HepG2 (cell line): ENCODE results near the gene S100P. TPM values are rescaled to one million over a fixed set of nuclear protein-coding genes. Genes with fewer than 3 reads are reported as not detected.

Experiments used
- CBFB ChIP-seq: sonication (generic); formaldehyde crosslinking; IDR thresholded peaks from 2 replicates; pipeline ENCODE4 v1.4.0; 2020; ENCODE audit warnings: missing genetic modification reagents
- KMT2A ChIP-seq: sonication (generic); formaldehyde crosslinking; IDR thresholded peaks from 2 replicates; pipeline ENCODE4 v1.4.0; 2020; ENCODE audit warnings: missing genetic modification reagents
- MIER2 ChIP-seq: IDR thresholded peaks from 2 replicates; pipeline ENCODE4 v1.6.1; 2016; ENCODE audit warnings: missing biosample characterization, missing genetic modification reagents
- MIER3 ChIP-seq: IDR thresholded peaks from 2 replicates; pipeline ENCODE4 v1.6.1; 2016; ENCODE audit warnings: missing compliant biosample characterization, borderline replicate concordance
- NR2F6 ChIP-seq, 2 experiments: IDR thresholded peaks; 2 replicates each; pipeline ENCODE4 v1.6.1; 2016; ENCODE audit warnings: antibody characterized with exemption in 1 of 2, mild to moderate bottlenecking in 1 of 2
- POLR2A ChIP-seq, 2 experiments: IDR thresholded peaks; 2 replicates each; pipeline ENCODE4 v1.6.1; 2011; ENCODE audit warnings: low read depth in 2 of 2, low read length in 2 of 2, mild to moderate bottlenecking in 1 of 2, moderate library complexity in 1 of 2; ENCODE audit not compliant: insufficient read depth in 1 of 2
- SALL1 ChIP-seq: sonication (generic); formaldehyde crosslinking; IDR thresholded peaks from 2 replicates; pipeline ENCODE4 v1.8.0; 2022; ENCODE audit warnings: mild to moderate bottlenecking, missing genetic modification reagents
- SAP130 ChIP-seq: IDR thresholded peaks from 2 replicates; pipeline ENCODE4 v1.6.1; 2016; ENCODE audit warnings: low read depth
- SIN3A ChIP-seq: IDR thresholded peaks from 2 replicates; pipeline ENCODE4 v1.6.1; 2011; ENCODE audit warnings: low read depth, mild to moderate bottlenecking, control low read depth, low read length, borderline replicate concordance
- THAP11 ChIP-seq: IDR thresholded peaks from 2 replicates; pipeline ENCODE4 v1.6.1; 2016; ENCODE audit warnings: missing biosample characterization, missing genetic modification reagents
- TSC22D2 ChIP-seq: sonication (generic); formaldehyde crosslinking; IDR thresholded peaks from 2 replicates; pipeline ENCODE4 v1.5.1; 2020; ENCODE audit warnings: missing genetic modification reagents, mild to moderate bottlenecking, borderline replicate concordance
- ZC3H4 ChIP-seq: sonication (generic); formaldehyde crosslinking; IDR thresholded peaks from 2 replicates; pipeline ENCODE4 v1.4.0; 2020; ENCODE audit warnings: missing genetic modification reagents, borderline replicate concordance
- ZFX ChIP-seq: sonication (generic); formaldehyde crosslinking; IDR thresholded peaks from 2 replicates; pipeline ENCODE4 v1.4.0; 2020; ENCODE audit warnings: mild to moderate bottlenecking, low read depth, missing genetic modification reagents, moderate library complexity
- ZMYM3 ChIP-seq: sonication (generic); formaldehyde crosslinking; IDR thresholded peaks from 2 replicates; pipeline ENCODE4 v1.5.1; 2020; ENCODE audit warnings: mild to moderate bottlenecking, missing genetic modification reagents
- ZNF101 ChIP-seq: sonication (generic); formaldehyde crosslinking; IDR thresholded peaks from 2 replicates; pipeline ENCODE4 v1.4.0; 2020; ENCODE audit warnings: mild to moderate bottlenecking, low read depth, missing genetic modification reagents, borderline replicate concordance
- ZNF260 ChIP-seq: sonication (generic); formaldehyde crosslinking; IDR thresholded peaks from 2 replicates; pipeline ENCODE4 v1.4.0; 2020; ENCODE audit warnings: missing genetic modification reagents, low read depth, mild to moderate bottlenecking, borderline replicate concordance
- ZNF430 ChIP-seq: sonication (generic); formaldehyde crosslinking; IDR thresholded peaks from 2 replicates; pipeline ENCODE4 v1.9.0; 2021; ENCODE audit warnings: mild to moderate bottlenecking, missing genetic modification reagents
- ZNF605 ChIP-seq: sonication (generic); formaldehyde crosslinking; IDR thresholded peaks from 2 replicates; pipeline ENCODE4 v1.8.0; 2022; ENCODE audit warnings: mild to moderate bottlenecking, missing genetic modification reagents
- ZNF777 ChIP-seq: sonication (generic); formaldehyde crosslinking; IDR thresholded peaks from 2 replicates; pipeline ENCODE4 v1.4.0; 2020; ENCODE audit warnings: missing genetic modification reagents
- polyA plus RNA-seq, 8 experiments: library from polyadenylated mRNA; depleted of rRNA in 3 of 8; stranded (reverse) in 7 of 8; unstranded in 1 of 8; fragments of >200 nt; fragmentation: Illumina TruSeq in 4 of 8; extraction: Trizol in 4 of 8; gene quantifications; 2 replicates each; pipeline versions ENCODE4 v1.2.1 to v1.2.3, GENCODE V29; 2011 to 2016; ENCODE audit warnings: low read depth in 4 of 8, missing spikeins in 1 of 8, mixed read lengths in 1 of 8; ENCODE audit not compliant: insufficient read depth in 1 of 8
- total RNA-seq, 5 experiments: library from RNA; depleted of rRNA; stranded (reverse); fragments of >200 nt; fragmentation: Illumina TruSeq; extraction: Trizol; gene quantifications; 2 replicates each; pipeline ENCODE4 v1.2.3, GENCODE V29; 2016; ENCODE audit warnings: low read depth in 1 of 5
- TF ChIP-seq, protein P1 (sequence below): sonication (generic); formaldehyde crosslinking; IDR thresholded peaks from 2 replicates; pipeline ENCODE4 v1.5.0; 2020; ENCODE audit warnings: mild to moderate bottlenecking, missing genetic modification reagents
- TF ChIP-seq, protein P2 (sequence below): sonication (generic); formaldehyde crosslinking; IDR thresholded peaks from 2 replicates; pipeline ENCODE4 v1.5.1; 2020; ENCODE audit warnings: missing genetic modification reagents, mild to moderate bottlenecking, borderline replicate concordance
- TF ChIP-seq, protein P3 (sequence below): sonication (generic); formaldehyde crosslinking; IDR thresholded peaks from 2 replicates; pipeline ENCODE4 v1.4.0; 2020; ENCODE audit warnings: missing genetic modification reagents
- TF ChIP-seq, protein P4 (sequence below): sonication (generic); formaldehyde crosslinking; conservative IDR thresholded peaks from 2 replicates; pipeline ENCODE4 v1.8.0; 2022; ENCODE audit warnings: mild to moderate bottlenecking, moderate library complexity, missing genetic modification reagents
- TF ChIP-seq, protein P5 (sequence below): sonication (generic); formaldehyde crosslinking; IDR thresholded peaks from 2 replicates; pipeline ENCODE4 v1.8.1; 2023; ENCODE audit warnings: mild to moderate bottlenecking, missing genetic modification reagents

Gene S100P
- total and polyA plus RNA-seq, 2 of the 13 experiments (the other 11 are each of a cell fraction or from before 2014, with no cell fraction given), result 278 to 1,649 TPM

DNA sequence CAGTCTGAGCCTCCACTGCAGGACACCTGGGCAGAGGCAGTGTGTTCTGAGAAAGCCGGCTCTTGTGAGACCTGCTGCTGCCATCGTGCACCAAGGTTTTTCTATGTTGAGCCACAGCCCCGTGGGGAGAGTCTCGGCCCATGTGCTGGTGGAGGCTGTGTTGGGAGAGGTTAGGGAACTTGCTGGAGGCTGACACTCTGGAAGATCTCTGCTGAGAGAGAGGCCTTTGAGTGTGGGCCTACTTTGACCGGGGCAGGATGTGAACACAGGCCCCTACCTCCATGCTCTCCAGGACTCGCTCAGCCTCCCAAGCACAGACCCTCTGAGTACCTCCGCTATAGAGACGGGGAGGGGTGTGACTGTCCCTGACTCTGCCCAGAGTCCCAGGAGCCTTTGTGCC is 1.3 kb upstream of the S100P start (continued):
- TF ChIP-seq, protein P1, sequence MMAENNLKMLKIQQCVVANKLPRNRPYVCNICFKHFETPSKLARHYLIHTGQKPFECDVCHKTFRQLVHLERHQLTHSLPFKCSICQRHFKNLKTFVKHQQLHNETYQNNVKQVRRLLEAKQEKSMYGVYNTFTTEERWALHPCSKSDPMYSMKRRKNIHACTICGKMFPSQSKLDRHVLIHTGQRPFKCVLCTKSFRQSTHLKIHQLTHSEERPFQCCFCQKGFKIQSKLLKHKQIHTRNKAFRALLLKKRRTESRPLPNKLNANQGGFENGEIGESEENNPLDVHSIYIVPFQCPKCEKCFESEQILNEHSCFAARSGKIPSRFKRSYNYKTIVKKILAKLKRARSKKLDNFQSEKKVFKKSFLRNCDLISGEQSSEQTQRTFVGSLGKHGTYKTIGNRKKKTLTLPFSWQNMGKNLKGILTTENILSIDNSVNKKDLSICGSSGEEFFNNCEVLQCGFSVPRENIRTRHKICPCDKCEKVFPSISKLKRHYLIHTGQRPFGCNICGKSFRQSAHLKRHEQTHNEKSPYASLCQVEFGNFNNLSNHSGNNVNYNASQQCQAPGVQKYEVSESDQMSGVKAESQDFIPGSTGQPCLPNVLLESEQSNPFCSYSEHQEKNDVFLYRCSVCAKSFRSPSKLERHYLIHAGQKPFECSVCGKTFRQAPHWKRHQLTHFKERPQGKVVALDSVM, result peak; percentile 71; the same call in 1 of the 2 replicates
- TF ChIP-seq ZC3H4 (CRISPR knock-in tag) (peak; percentile 75; the same call in 1 of the 2 replicates), TSC22D2 (CRISPR knock-in tag) (no peak), ZNF101 (no peak), CBFB (no peak), MIER2 (CRISPR knock-in tag) (no peak), ZNF605 (CRISPR knock-in tag) (0 out of 2 replicates have a peak, but pooled peaks have one; percentile 37), ZNF430 (0 out of 2 replicates have a peak, but pooled peaks have one; percentile 60), POLR2A (IDR thresholded peaks at IDR 0.05; ENCODE audit: insufficient read depth in 1 of 2, low read depth in 2 of 2, low read length in 2 of 2) (peak in 1 of 2 experiments; percentile 30; a peak in 1 of 4 replicates), ZFX (CRISPR knock-in tag) (peak; percentile 65; the same call in 1 of the 2 replicates), SAP130 (CRISPR knock-in tag) (peak; percentile 18; the same call in 1 of the 2 replicates), ZNF260 (CRISPR knock-in tag) (no peak), MIER3 (CRISPR knock-in tag) (no peak), NR2F6 (IDR thresholded peaks at IDR 0.05) (no peak), NR2F6 (CRISPR knock-in tag; IDR thresholded peaks at IDR 0.05) (no peak), ZMYM3 (CRISPR knock-in tag) (0 out of 2 replicates have a peak, but pooled peaks have one; percentile 27), SALL1 (CRISPR knock-in tag) (0 out of 2 replicates have a peak, but pooled peaks have one; percentile 6), KMT2A (CRISPR knock-in tag) (peak; percentile 31; the same call in 1 of the 2 replicates), SIN3A (0 out of 2 replicates have a peak, but pooled peaks have one; percentile 22), ZNF777 (peak; percentile 61; the same call in 1 of the 2 replicates), THAP11 (CRISPR knock-in tag) (peak; percentile 11; the same call in 1 of the 2 replicates)
- TF ChIP-seq, protein P2, sequence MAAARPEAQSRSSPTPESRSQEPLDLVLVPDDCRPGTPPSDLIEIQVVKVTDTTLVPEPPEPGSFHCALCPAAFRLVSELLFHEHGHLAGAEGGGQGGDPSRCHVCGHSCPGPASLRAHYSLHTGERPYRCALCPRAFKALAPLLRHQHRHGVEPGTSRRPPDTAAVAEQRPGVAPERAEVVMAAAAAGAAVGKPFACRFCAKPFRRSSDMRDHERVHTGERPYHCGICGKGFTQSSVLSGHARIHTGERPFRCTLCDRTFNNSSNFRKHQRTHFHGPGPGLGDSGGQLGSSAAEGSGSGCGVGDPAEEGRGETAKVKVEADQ (CRISPR knock-in tag), result no peak
- TF ChIP-seq, protein P3, sequence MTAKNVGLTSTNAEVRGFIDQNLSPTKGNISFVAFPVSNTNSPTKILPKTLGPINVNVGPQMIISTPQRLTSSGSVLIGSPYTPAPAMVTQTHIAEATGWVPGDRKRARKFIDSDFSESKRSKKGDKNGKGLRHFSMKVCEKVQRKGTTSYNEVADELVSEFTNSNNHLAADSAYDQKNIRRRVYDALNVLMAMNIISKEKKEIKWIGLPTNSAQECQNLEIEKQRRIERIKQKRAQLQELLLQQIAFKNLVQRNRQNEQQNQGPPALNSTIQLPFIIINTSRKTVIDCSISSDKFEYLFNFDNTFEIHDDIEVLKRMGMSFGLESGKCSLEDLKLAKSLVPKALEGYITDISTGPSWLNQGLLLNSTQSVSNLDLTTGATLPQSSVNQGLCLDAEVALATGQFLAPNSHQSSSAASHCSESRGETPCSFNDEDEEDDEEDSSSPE (CRISPR knock-in tag), result no peak
- TF ChIP-seq, protein P4, sequence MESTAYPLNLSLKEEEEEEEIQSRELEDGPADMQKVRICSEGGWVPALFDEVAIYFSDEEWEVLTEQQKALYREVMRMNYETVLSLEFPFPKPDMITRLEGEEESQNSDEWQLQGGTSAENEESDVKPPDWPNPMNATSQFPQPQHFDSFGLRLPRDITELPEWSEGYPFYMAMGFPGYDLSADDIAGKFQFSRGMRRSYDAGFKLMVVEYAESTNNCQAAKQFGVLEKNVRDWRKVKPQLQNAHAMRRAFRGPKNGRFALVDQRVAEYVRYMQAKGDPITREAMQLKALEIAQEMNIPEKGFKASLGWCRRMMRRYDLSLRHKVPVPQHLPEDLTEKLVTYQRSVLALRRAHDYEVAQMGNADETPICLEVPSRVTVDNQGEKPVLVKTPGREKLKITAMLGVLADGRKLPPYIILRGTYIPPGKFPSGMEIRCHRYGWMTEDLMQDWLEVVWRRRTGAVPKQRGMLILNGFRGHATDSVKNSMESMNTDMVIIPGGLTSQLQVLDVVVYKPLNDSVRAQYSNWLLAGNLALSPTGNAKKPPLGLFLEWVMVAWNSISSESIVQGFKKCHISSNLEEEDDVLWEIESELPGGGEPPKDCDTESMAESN, result 0 out of 2 replicates have a peak, but pooled peaks have one; percentile 36
- TF ChIP-seq, protein P5, sequence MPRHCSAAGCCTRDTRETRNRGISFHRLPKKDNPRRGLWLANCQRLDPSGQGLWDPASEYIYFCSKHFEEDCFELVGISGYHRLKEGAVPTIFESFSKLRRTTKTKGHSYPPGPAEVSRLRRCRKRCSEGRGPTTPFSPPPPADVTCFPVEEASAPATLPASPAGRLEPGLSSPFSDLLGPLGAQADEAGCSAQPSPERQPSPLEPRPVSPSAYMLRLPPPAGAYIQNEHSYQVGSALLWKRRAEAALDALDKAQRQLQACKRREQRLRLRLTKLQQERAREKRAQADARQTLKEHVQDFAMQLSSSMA, result 0 out of 2 replicates have a peak, but pooled peaks have one; percentile 49
